SK-N-SH (cell line): Measurements from ENCODE around the gene DES.

Source experiments
- ELF1 ChIP-seq: IDR thresholded peaks from 2 replicates; pipeline ENCODE4 v1.4.0; 2012
- EP300 ChIP-seq, 2 experiments: IDR thresholded peaks; 2 replicates each; pipeline versions ENCODE4 v1.4.0 to v1.6.1; 2012; ENCODE audit warnings: borderline replicate concordance in 1 of 2, low read depth in 1 of 2, low read length in 1 of 2
- GABPA ChIP-seq: IDR thresholded peaks from 2 replicates; pipeline ENCODE4 v1.4.0; 2012; ENCODE audit warnings: low read depth, mild to moderate bottlenecking
- JUND ChIP-seq: IDR thresholded peaks from 2 replicates; pipeline ENCODE4 v1.4.0; 2012
- POLR2AphosphoS5 ChIP-seq: IDR thresholded peaks from 2 replicates; pipeline ENCODE4 v1.6.1; 2012; ENCODE audit warnings: low read depth, low read length
- RAD21 ChIP-seq: IDR thresholded peaks from 2 replicates; pipeline ENCODE4 v1.6.1; 2012; ENCODE audit warnings: mild to moderate bottlenecking, low read length
- RCOR1 ChIP-seq: fragments of 150-350 bp; IDR thresholded peaks from 2 replicates; pipeline ENCODE4 v1.6.1; 2017; ENCODE audit warnings: antibody characterized with exemption, low read length
- TAF1 ChIP-seq: IDR thresholded peaks from 2 replicates; pipeline ENCODE4 v1.6.1; 2012; ENCODE audit warnings: low read depth, mild to moderate bottlenecking, low read length, moderate library complexity, borderline replicate concordance
- TCF12 ChIP-seq: IDR thresholded peaks from 2 replicates; pipeline ENCODE4 v1.4.0; 2012
- TEAD4 ChIP-seq: IDR thresholded peaks from 2 replicates; pipeline ENCODE4 v1.4.0; 2012; ENCODE audit warnings: mild to moderate bottlenecking, borderline replicate concordance; ENCODE audit not compliant: insufficient read depth
- TF ChIP-seq, protein P1 (sequence below): fragments of 200-600 bp; sonication (generic); IDR thresholded peaks from 2 replicates; pipeline ENCODE4 v1.6.1; 2017; ENCODE audit warnings: antibody characterized with exemption, mild to moderate bottlenecking, moderate library complexity
- TF ChIP-seq, protein P2 (sequence below): IDR thresholded peaks from 2 replicates; pipeline ENCODE4 v1.6.1; 2012; ENCODE audit warnings: mild to moderate bottlenecking, low read depth, low read length, moderate library complexity
- TF ChIP-seq, protein P3 (sequence below): IDR thresholded peaks from 2 replicates; pipeline ENCODE4 v1.4.0; 2012; ENCODE audit warnings: low read depth
- TF ChIP-seq, protein P4 (sequence below): fragments of 150-350 bp; IDR thresholded peaks from 2 replicates; pipeline ENCODE4 v1.6.1; 2017; ENCODE audit warnings: antibody characterized with exemption, low read length, low read depth, borderline replicate concordance

DNA sequence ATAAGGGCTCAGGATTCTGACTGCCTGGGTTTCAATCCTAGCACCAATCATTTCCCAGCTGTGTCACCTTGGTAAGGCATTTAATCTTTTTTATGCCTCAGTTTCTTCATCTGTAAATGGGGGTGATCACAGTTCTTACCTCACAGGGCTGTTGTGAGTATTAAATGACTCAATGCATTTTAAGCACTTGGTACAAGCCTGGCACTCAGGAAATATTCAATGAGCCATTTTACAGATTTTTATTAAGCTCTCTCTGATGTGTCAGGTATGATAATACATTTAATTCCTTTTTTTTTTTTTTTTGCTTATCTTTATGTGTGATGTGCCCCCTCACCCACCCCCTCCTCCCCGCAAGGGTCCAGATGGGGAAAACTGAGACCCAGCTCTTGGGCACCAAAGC, 28.5 kb downstream of the DES start:
- TF ChIP-seq, protein P1, sequence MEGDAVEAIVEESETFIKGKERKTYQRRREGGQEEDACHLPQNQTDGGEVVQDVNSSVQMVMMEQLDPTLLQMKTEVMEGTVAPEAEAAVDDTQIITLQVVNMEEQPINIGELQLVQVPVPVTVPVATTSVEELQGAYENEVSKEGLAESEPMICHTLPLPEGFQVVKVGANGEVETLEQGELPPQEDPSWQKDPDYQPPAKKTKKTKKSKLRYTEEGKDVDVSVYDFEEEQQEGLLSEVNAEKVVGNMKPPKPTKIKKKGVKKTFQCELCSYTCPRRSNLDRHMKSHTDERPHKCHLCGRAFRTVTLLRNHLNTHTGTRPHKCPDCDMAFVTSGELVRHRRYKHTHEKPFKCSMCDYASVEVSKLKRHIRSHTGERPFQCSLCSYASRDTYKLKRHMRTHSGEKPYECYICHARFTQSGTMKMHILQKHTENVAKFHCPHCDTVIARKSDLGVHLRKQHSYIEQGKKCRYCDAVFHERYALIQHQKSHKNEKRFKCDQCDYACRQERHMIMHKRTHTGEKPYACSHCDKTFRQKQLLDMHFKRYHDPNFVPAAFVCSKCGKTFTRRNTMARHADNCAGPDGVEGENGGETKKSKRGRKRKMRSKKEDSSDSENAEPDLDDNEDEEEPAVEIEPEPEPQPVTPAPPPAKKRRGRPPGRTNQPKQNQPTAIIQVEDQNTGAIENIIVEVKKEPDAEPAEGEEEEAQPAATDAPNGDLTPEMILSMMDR, result no peak
- TF ChIP-seq RAD21 (no peak), ELF1 (no peak), JUND (no peak), GABPA (no peak), EP300 (IDR thresholded peaks at IDR 0.05; ENCODE audit: borderline replicate concordance in 1 of 2, low read depth in 1 of 2, low read length in 1 of 2) (no peak), RCOR1 (no peak), TCF12 (no peak), TEAD4 (no peak), TAF1 (no peak), POLR2AphosphoS5 (no peak)
- TF ChIP-seq, protein P2, sequence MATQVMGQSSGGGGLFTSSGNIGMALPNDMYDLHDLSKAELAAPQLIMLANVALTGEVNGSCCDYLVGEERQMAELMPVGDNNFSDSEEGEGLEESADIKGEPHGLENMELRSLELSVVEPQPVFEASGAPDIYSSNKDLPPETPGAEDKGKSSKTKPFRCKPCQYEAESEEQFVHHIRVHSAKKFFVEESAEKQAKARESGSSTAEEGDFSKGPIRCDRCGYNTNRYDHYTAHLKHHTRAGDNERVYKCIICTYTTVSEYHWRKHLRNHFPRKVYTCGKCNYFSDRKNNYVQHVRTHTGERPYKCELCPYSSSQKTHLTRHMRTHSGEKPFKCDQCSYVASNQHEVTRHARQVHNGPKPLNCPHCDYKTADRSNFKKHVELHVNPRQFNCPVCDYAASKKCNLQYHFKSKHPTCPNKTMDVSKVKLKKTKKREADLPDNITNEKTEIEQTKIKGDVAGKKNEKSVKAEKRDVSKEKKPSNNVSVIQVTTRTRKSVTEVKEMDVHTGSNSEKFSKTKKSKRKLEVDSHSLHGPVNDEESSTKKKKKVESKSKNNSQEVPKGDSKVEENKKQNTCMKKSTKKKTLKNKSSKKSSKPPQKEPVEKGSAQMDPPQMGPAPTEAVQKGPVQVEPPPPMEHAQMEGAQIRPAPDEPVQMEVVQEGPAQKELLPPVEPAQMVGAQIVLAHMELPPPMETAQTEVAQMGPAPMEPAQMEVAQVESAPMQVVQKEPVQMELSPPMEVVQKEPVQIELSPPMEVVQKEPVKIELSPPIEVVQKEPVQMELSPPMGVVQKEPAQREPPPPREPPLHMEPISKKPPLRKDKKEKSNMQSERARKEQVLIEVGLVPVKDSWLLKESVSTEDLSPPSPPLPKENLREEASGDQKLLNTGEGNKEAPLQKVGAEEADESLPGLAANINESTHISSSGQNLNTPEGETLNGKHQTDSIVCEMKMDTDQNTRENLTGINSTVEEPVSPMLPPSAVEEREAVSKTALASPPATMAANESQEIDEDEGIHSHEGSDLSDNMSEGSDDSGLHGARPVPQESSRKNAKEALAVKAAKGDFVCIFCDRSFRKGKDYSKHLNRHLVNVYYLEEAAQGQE, result no peak
- TF ChIP-seq, protein P3, sequence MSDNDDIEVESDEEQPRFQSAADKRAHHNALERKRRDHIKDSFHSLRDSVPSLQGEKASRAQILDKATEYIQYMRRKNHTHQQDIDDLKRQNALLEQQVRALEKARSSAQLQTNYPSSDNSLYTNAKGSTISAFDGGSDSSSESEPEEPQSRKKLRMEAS, result no peak
- TF ChIP-seq, protein P4, sequence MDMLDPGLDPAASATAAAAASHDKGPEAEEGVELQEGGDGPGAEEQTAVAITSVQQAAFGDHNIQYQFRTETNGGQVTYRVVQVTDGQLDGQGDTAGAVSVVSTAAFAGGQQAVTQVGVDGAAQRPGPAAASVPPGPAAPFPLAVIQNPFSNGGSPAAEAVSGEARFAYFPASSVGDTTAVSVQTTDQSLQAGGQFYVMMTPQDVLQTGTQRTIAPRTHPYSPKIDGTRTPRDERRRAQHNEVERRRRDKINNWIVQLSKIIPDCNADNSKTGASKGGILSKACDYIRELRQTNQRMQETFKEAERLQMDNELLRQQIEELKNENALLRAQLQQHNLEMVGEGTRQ, result no peak
